Glutamatergic neuron (in vitro differentiated cells): ENCODE measurements around the gene CR1L. TPM values are rescaled to one million over a fixed set of nuclear protein-coding genes. Genes with fewer than 3 reads are reported as not detected.
"Not testable (repeated sequence)": the region's sequence is repeated elsewhere in the genome, so short reads cannot be mapped to it uniquely, and the experiment has no call there.

Experiments
- DNase-seq: peaks from one replicate; pipeline ENCODE4 v3.0.0; 2022
- H3K27ac Mint-ChIP-seq: one replicate; pipeline ENCODE4 v1.8.0; 2020; ENCODE audit warnings: mild to moderate bottlenecking, mixed read lengths, inconsistent platforms; ENCODE audit not compliant: unreplicated experiment
- H3K27me3 Mint-ChIP-seq: one replicate; pipeline ENCODE4 v1.8.0; 2020; ENCODE audit warnings: mild to moderate bottlenecking, moderate library complexity, mixed read lengths, inconsistent platforms; ENCODE audit not compliant: unreplicated experiment
- H3K36me3 Mint-ChIP-seq: one replicate; pipeline ENCODE4 v1.8.0; 2020; ENCODE audit warnings: mild to moderate bottlenecking, mixed read lengths, inconsistent platforms; ENCODE audit not compliant: unreplicated experiment
- H3K4me1 Mint-ChIP-seq: one replicate; pipeline ENCODE4 v1.8.0; 2020; ENCODE audit warnings: mild to moderate bottlenecking, low read depth, mixed read lengths, inconsistent platforms; ENCODE audit not compliant: unreplicated experiment
- H3K4me3 Mint-ChIP-seq: one replicate; pipeline ENCODE4 v1.8.0; 2020; ENCODE audit warnings: mild to moderate bottlenecking, mixed read lengths, inconsistent platforms; ENCODE audit not compliant: unreplicated experiment
- H3K9me3 Mint-ChIP-seq: one replicate; pipeline ENCODE4 v1.8.0; 2020; ENCODE audit warnings: mild to moderate bottlenecking, moderate library complexity, mixed read lengths, inconsistent platforms; ENCODE audit not compliant: unreplicated experiment
- CTCF ChIP-seq: fragments of 200-600 bp; sonication (generic); IDR thresholded peaks from one replicate; pipeline ENCODE4 v1.5.0; 2021; ENCODE audit not compliant: partially characterized antibody, unreplicated experiment
- total RNA-seq: library from RNA; stranded (reverse); fragmentation: NEBNext Ultra II Directional; extraction: Animal tissue kit (Norgen Biotek cat#: 25700); gene quantifications from one replicate; pipeline ENCODE4 v1.2.1, GENCODE V29; 2021; ENCODE audit not compliant: unreplicated experiment

The CR1L gene
- total RNA-seq, 1 donor from 2014 or later: not detected

GRCh38 chr1:207639362-207639761 lies 5.6 kb upstream of the CR1L start:
- not testable (repeated sequence) for H3K4me1 Mint-ChIP-seq, H3K4me3 Mint-ChIP-seq, H3K27me3 Mint-ChIP-seq, H3K27ac Mint-ChIP-seq, DNase-seq, H3K36me3 Mint-ChIP-seq, H3K9me3 Mint-ChIP-seq

- H3K4me3 Mint-ChIP-seq: peak overlapping the region; percentile 78
- H3K9me3 Mint-ChIP-seq: peaks cover 4% of the 10 kb centered on the region
- H3K27ac Mint-ChIP-seq: no peak overlapping the region
- DNase-seq: no peak
- no peaks in the 10 kb centered on the region for H3K36me3 Mint-ChIP-seq
- TF ChIP-seq CTCF: no peak
- peaks cover 3% of the 10 kb centered on the region for H3K27me3 Mint-ChIP-seq
- H3K4me1 Mint-ChIP-seq: peaks cover 2% of the 10 kb centered on the region
Measured at GRCh38 chr1:207644166-207644851, 624 bp upstream of the CR1L start.

- H3K9me3 Mint-ChIP-seq: peaks cover 4% of the 10 kb centered on the region
- H3K4me1 Mint-ChIP-seq: peaks cover 6% of the 10 kb centered on the region
- TF ChIP-seq CTCF: no peak
- H3K4me3 Mint-ChIP-seq: peak overlapping the region; percentile 86
- no peak overlapping the region for H3K27ac Mint-ChIP-seq
- no peaks in the 10 kb centered on the region for H3K36me3 Mint-ChIP-seq
- no peak for DNase-seq
- H3K27me3 Mint-ChIP-seq: peaks cover 3% of the 10 kb centered on the region
Measured at GRCh38 chr1:207645635-207646081, 725 bp downstream of the CR1L start.

GRCh38 chr1:207646171-207646570 lies 1.2 kb downstream of the CR1L start:
- H3K36me3 Mint-ChIP-seq: no peaks in the 10 kb centered on the region
- no peak for TF ChIP-seq CTCF
- H3K4me3 Mint-ChIP-seq: peak overlapping the region; percentile 86
- peaks cover 4% of the 10 kb centered on the region for H3K9me3 Mint-ChIP-seq
- peaks cover 6% of the 10 kb centered on the region for H3K4me1 Mint-ChIP-seq
- no peak overlapping the region for H3K27ac Mint-ChIP-seq
- peaks cover 3% of the 10 kb centered on the region for H3K27me3 Mint-ChIP-seq
- DNase-seq: no peak

- H3K4me3 Mint-ChIP-seq: no peak overlapping the region
- no peaks in the 10 kb centered on the region for H3K36me3 Mint-ChIP-seq
- TF ChIP-seq CTCF: no peak
- peaks cover 3% of the 10 kb centered on the region for H3K27me3 Mint-ChIP-seq
- DNase-seq: no peak
- no peak overlapping the region for H3K27ac Mint-ChIP-seq
- peaks cover 6% of the 10 kb centered on the region for H3K4me1 Mint-ChIP-seq
- peaks cover 4% of the 10 kb centered on the region for H3K9me3 Mint-ChIP-seq
Measured at GRCh38 chr1:207646944-207647579, 2.1 kb downstream of the CR1L start.
